Karpas-422 (cell line): ENCODE measurements around the gene ARPC1B. TPM values are rescaled to one million over a fixed set of nuclear protein-coding genes. Genes with fewer than 3 reads are reported as not detected.

Source experiments
- DNase-seq: peaks from one replicate; pipeline ENCODE4 v3.0.0-alpha.2; 2015
- H2AFZ ChIP-seq: fragments of 200-600 bp; sonication (generic); 2 replicates; pipeline ENCODE4 v1.6.1; 2014; ENCODE audit warnings: antibody characterized with exemption, low read length, mixed read lengths
- H3K27ac ChIP-seq: fragments of 200-600 bp; sonication (generic); 2 replicates; pipeline ENCODE4 v1.5.1; 2014; ENCODE audit warnings: mild to moderate bottlenecking, low read length, moderate library complexity
- H3K27me3 ChIP-seq: fragments of 200-600 bp; sonication (generic); 2 replicates; pipeline ENCODE4 v1.6.1; 2014; ENCODE audit warnings: low read length, mixed read lengths
- H3K36me3 ChIP-seq: fragments of 200-600 bp; sonication (generic); 2 replicates; pipeline ENCODE4 v1.6.1; 2014; ENCODE audit warnings: low read length, mixed read lengths; ENCODE audit not compliant: insufficient read depth
- H3K4me1 ChIP-seq: fragments of 200-600 bp; sonication (generic); 2 replicates; pipeline ENCODE4 v1.6.1; 2014; ENCODE audit warnings: mild to moderate bottlenecking, low read length, mixed read lengths
- H3K4me2 ChIP-seq: fragments of 200-600 bp; sonication (generic); 2 replicates; pipeline ENCODE4 v1.6.1; 2014; ENCODE audit warnings: low read length, low read depth, mild to moderate bottlenecking; ENCODE audit not compliant: poor library complexity, severe bottlenecking
- H3K4me3 ChIP-seq: fragments of 200-600 bp; sonication (generic); 2 replicates; pipeline ENCODE4 v1.5.1; 2014; ENCODE audit warnings: mild to moderate bottlenecking, antibody characterized with exemption, low read length, mixed read lengths
- H3K79me2 ChIP-seq: fragments of 200-600 bp; sonication (generic); 2 replicates; pipeline ENCODE4 v1.6.1; 2014; ENCODE audit warnings: mild to moderate bottlenecking, low read length, mixed read lengths
- H3K9ac ChIP-seq: fragments of 200-600 bp; sonication (generic); 2 replicates; pipeline ENCODE4 v1.6.0; 2014; ENCODE audit warnings: low read length
- H3K9me2 ChIP-seq: fragments of 200-600 bp; sonication (generic), shearing (Covaris generic); replicated peaks from 2 replicates; pipeline ENCODE4 v1.6.0; 2014; ENCODE audit warnings: mild to moderate bottlenecking, low read length, moderate library complexity; ENCODE audit not compliant: insufficient read depth
- H3K9me3 ChIP-seq: fragments of 300-700, 200-600 bp; sonication (generic); 2 replicates; pipeline ENCODE4 v1.6.1; 2014; ENCODE audit warnings: low read length, mixed read lengths
- H4K20me1 ChIP-seq: fragments of 200-600 bp; sonication (generic); 2 replicates; pipeline ENCODE4 v1.6.1; 2014; ENCODE audit warnings: mild to moderate bottlenecking, antibody characterized with exemption, low read length, low read depth; ENCODE audit not compliant: insufficient read depth
- total RNA-seq: library from RNA; depleted of rRNA; stranded (reverse); fragments of >200 nt; shearing (Covaris generic); gene quantifications from 2 replicates; pipeline ENCODE4 v1.2.3, GENCODE V29; 2014; ENCODE audit warnings: low replicate concordance

Gene ARPC1B
- total RNA-seq, 1 experiment from 2014 or later = 146 TPM

- H3K79me2 ChIP-seq = no peaks in the 10 kb centered on the region; the same call in 1 of the 2 replicates
- H3K4me2 ChIP-seq = no peak overlapping the region
- DNase-seq = no peak
- H3K9me3 ChIP-seq = no peaks in the 10 kb centered on the region
- peaks cover 30% of the 10 kb centered on the region for H3K36me3 ChIP-seq
- H3K27me3 ChIP-seq = no peaks in the 10 kb centered on the region
- H3K4me1 ChIP-seq = no peaks in the 10 kb centered on the region; the same call in 1 of the 2 replicates
- no peak overlapping the region for H3K9ac ChIP-seq
- H4K20me1 ChIP-seq = peaks cover 30% of the 10 kb centered on the region
- no peak overlapping the region for H3K27ac ChIP-seq
- H2AFZ ChIP-seq = no peak overlapping the region
- no peak overlapping the region for H3K4me3 ChIP-seq
- no peaks in the 10 kb centered on the region for H3K9me2 ChIP-seq
Observed at GRCh38 chr7:99395616-99396327, 21.2 kb downstream of the ARPC1B start.

- H3K79me2 ChIP-seq = no peaks in the 10 kb centered on the region; the same call in 1 of the 2 replicates
- H3K27me3 ChIP-seq = no peaks in the 10 kb centered on the region
- peaks cover 26% of the 10 kb centered on the region for H3K36me3 ChIP-seq
- no peaks in the 10 kb centered on the region for H3K9me2 ChIP-seq
- H3K9me3 ChIP-seq = no peaks in the 10 kb centered on the region
- no peak overlapping the region for H3K27ac ChIP-seq
- no peak overlapping the region for H3K9ac ChIP-seq
- H3K4me1 ChIP-seq = no peaks in the 10 kb centered on the region; the same call in 1 of the 2 replicates
- peaks cover 30% of the 10 kb centered on the region for H4K20me1 ChIP-seq
- DNase-seq = no peak
- no peak overlapping the region for H3K4me3 ChIP-seq
- no peak overlapping the region for H3K4me2 ChIP-seq
- no peak overlapping the region for H2AFZ ChIP-seq
Observed at GRCh38 chr7:99396418-99397296, 22.1 kb downstream of the ARPC1B start.

- DNase-seq = no peak
- Histone ChIP-seq H3K9me2 (no peaks in the 10 kb centered on the region), H3K4me1 (no peaks in the 10 kb centered on the region; the same call in 1 of the 2 replicates), H3K4me3 (no peak overlapping the region), H3K4me2 (no peak overlapping the region), H3K9me3 (no peaks in the 10 kb centered on the region), H3K9ac (no peak overlapping the region), H3K27me3 (no peaks in the 10 kb centered on the region), H4K20me1 (peaks cover 30% of the 10 kb centered on the region), H3K27ac (no peak overlapping the region), H2AFZ (no peak overlapping the region), H3K36me3 (peaks cover 22% of the 10 kb centered on the region), H3K79me2 (no peaks in the 10 kb centered on the region; the same call in 1 of the 2 replicates)
Observed at GRCh38 chr7:99397297-99397983, 22.9 kb downstream of the ARPC1B start.

- Histone ChIP-seq H4K20me1 (peaks cover 22% of the 10 kb centered on the region; the same call in 1 of the 2 replicates), H2AFZ (no peak overlapping the region), H3K4me2 (no peak overlapping the region), H3K36me3 (peaks cover 27% of the 10 kb centered on the region), H3K9ac (no peak overlapping the region), H3K9me2 (no peaks in the 10 kb centered on the region), H3K27ac (no peak overlapping the region), H3K27me3 (no peaks in the 10 kb centered on the region), H3K79me2 (peaks cover 9% of the 10 kb centered on the region; the same call in 1 of the 2 replicates), H3K4me3 (no peak overlapping the region), H3K9me3 (no peaks in the 10 kb centered on the region), H3K4me1 (no peaks in the 10 kb centered on the region)
- no peak for DNase-seq
Observed at GRCh38 chr7:99398891-99399445, 24.4 kb downstream of the ARPC1B start.

- Histone ChIP-seq H3K4me1 (no peaks in the 10 kb centered on the region), H4K20me1 (peaks cover 22% of the 10 kb centered on the region; the same call in 1 of the 2 replicates), H3K36me3 (peaks cover 27% of the 10 kb centered on the region), H3K4me3 (no peak overlapping the region), H3K27ac (no peak overlapping the region), H3K27me3 (no peaks in the 10 kb centered on the region), H3K9me2 (no peaks in the 10 kb centered on the region), H2AFZ (no peak overlapping the region), H3K9me3 (no peaks in the 10 kb centered on the region), H3K4me2 (no peak overlapping the region), H3K9ac (no peak overlapping the region), H3K79me2 (peaks cover 14% of the 10 kb centered on the region)
- DNase-seq = no peak
Observed at GRCh38 chr7:99399597-99399996, 25.1 kb downstream of the ARPC1B start.

- Histone ChIP-seq H3K9ac (no peak overlapping the region), H3K79me2 (peaks cover 47% of the 10 kb centered on the region), H4K20me1 (peaks cover 26% of the 10 kb centered on the region; the same call in 1 of the 2 replicates), H3K27me3 (no peaks in the 10 kb centered on the region), H3K36me3 (peaks cover 15% of the 10 kb centered on the region), H3K4me3 (no peak overlapping the region), H3K27ac (no peak overlapping the region), H3K4me1 (peaks cover 17% of the 10 kb centered on the region), H3K9me3 (no peaks in the 10 kb centered on the region), H3K4me2 (no peak overlapping the region), H2AFZ (no peak overlapping the region), H3K9me2 (no peaks in the 10 kb centered on the region)
- no peak for DNase-seq
Observed at GRCh38 chr7:99402854-99403253, 28.3 kb downstream of the ARPC1B start.

GRCh38 chr7:99403764-99404163 lies 29.2 kb downstream of the ARPC1B start:
- no peaks in the 10 kb centered on the region for H3K9me2 ChIP-seq
- no peak overlapping the region for H3K9ac ChIP-seq
- no peak overlapping the region for H3K4me3 ChIP-seq
- no peak overlapping the region for H2AFZ ChIP-seq
- peaks cover 55% of the 10 kb centered on the region for H3K79me2 ChIP-seq
- H3K4me1 ChIP-seq = peaks cover 17% of the 10 kb centered on the region
- no peaks in the 10 kb centered on the region for H3K9me3 ChIP-seq
- no peak overlapping the region for H3K27ac ChIP-seq
- no peaks in the 10 kb centered on the region for H3K27me3 ChIP-seq
- DNase-seq = no peak
- H3K36me3 ChIP-seq = peaks cover 8% of the 10 kb centered on the region
- peaks cover 26% of the 10 kb centered on the region; the same call in 1 of the 2 replicates for H4K20me1 ChIP-seq
- H3K4me2 ChIP-seq = no peak overlapping the region
